Measurements from ENCODE around the gene TOR4A.

- TF ChIP-seq CTCF (IDR thresholded peaks at IDR 0.05): no peak
- no peak for TF ChIP-seq EP300 (IDR thresholded peaks at IDR 0.05)
- TF ChIP-seq POLR2AphosphoS5 (IDR thresholded peaks at IDR 0.05): no peak
These were observed 29.7 kb upstream of the TOR4A start for GRCh38 chr9:137247916-137248175.

Data from gastroesophageal sphincter (tissue), 3 donors.